MM.1S (cell line): Measurements from ENCODE around the gene DIP2C.

ENCODE experiments used
- DNase-seq: peaks from one replicate; pipeline ENCODE4 v3.0.0-alpha.2; 2015
- H2AFZ ChIP-seq: fragments of 300-600 bp; sonication (generic); 2 replicates; pipeline ENCODE4 v1.6.0; 2016; ENCODE audit warnings: antibody characterized with exemption, low read length
- H3F3A ChIP-seq: fragments of 300-600 bp; sonication (generic); 2 replicates; pipeline ENCODE4 v1.6.1; 2016; ENCODE audit warnings: mild to moderate bottlenecking, antibody characterized with exemption, low read length, moderate library complexity, mixed read lengths; ENCODE audit not compliant: insufficient read depth
- H3K27ac ChIP-seq: fragments of 300-600 bp; sonication (generic); 2 replicates; pipeline ENCODE4 v1.5.1; 2016; ENCODE audit warnings: mild to moderate bottlenecking, low read length
- H3K27me3 ChIP-seq: fragments of 300-600 bp; sonication (generic); replicated peaks from 2 replicates; pipeline ENCODE4 v1.6.0; 2016; ENCODE audit warnings: low read length; ENCODE audit not compliant: insufficient read depth
- H3K36me3 ChIP-seq: fragments of 300-600 bp; sonication (generic); replicated peaks from 2 replicates; pipeline ENCODE4 v1.6.1; 2016; ENCODE audit warnings: mild to moderate bottlenecking, low read length, mixed read lengths; ENCODE audit not compliant: insufficient read depth
- H3K4me1 ChIP-seq: fragments of 300-600 bp; sonication (generic); 2 replicates; pipeline ENCODE4 v1.6.1; 2016; ENCODE audit warnings: low read length, mixed read lengths
- H3K4me2 ChIP-seq: fragments of 300-600 bp; sonication (generic); 2 replicates; pipeline ENCODE4 v1.6.0; 2016; ENCODE audit warnings: low read depth, low read length
- H3K4me3 ChIP-seq: fragments of 300-600 bp; sonication (generic); 2 replicates; pipeline ENCODE4 v1.5.1; 2016; ENCODE audit warnings: low read length, mixed read lengths
- H3K79me2 ChIP-seq: fragments of 300-600 bp; sonication (generic); 2 replicates; pipeline ENCODE4 v1.6.1; 2016; ENCODE audit warnings: mixed run types, low read length, mixed read lengths
- H3K9ac ChIP-seq: fragments of 300-600 bp; sonication (generic); 2 replicates; pipeline ENCODE4 v1.6.1; 2016; ENCODE audit warnings: low read length, mixed read lengths
- H3K9me2 ChIP-seq: fragments of 300-600 bp; sonication (generic); replicated peaks from 2 replicates; pipeline ENCODE4 v1.6.1; 2016; ENCODE audit warnings: mild to moderate bottlenecking, low read length, mixed read lengths; ENCODE audit not compliant: insufficient read depth
- H3K9me3 ChIP-seq: fragments of 300-600 bp; sonication (generic); replicated peaks from 2 replicates; pipeline ENCODE4 v1.6.1; 2016; ENCODE audit warnings: mild to moderate bottlenecking, low read length, mixed read lengths; ENCODE audit not compliant: insufficient read depth
- H4K20me1 ChIP-seq: fragments of 300-600 bp; sonication (generic); 2 replicates; pipeline ENCODE4 v1.6.1; 2016; ENCODE audit warnings: mild to moderate bottlenecking, low read length, moderate library complexity, mixed read lengths; ENCODE audit not compliant: insufficient read depth
- EZH2 ChIP-seq: fragments of 300-600 bp; sonication (generic); optimal IDR thresholded peaks from 2 replicates; pipeline ENCODE3; 2017; ENCODE audit warnings: low read depth, mild to moderate bottlenecking, antibody characterized with exemption, low read length, mixed read lengths
- EZH2phosphoT487 ChIP-seq: fragments of 300-600 bp; sonication (generic); IDR thresholded peaks from 2 replicates; pipeline ENCODE4 v1.6.1; 2018; ENCODE audit warnings: antibody characterized with exemption, low read length
- TF ChIP-seq, protein P1 (sequence below): fragments of 300-600 bp; sonication (generic); IDR thresholded peaks from 2 replicates; pipeline ENCODE4 v1.5.1; 2016; ENCODE audit warnings: antibody characterized with exemption, low read length, mixed read lengths

Gene DIP2C

DNA sequence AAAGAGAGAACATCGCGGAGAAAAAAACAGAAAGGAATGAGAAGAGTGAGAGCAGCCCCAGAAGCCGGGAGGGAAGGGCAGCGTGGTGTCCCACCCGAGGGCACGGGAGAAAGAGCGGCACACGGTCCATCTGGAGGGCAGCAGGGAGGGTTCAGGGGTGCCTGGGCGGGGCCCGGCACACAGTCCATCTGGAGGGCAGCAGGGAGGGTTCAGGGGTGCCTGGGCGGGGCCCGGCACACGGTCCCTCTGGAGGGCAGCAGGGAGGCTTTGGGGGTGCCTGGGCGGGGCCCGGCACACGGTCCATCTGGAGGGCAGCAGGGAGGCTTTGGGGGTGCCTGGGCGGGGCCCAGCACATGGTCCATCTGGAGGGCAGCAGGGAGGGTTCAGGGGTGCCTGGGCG, 381.8 kb downstream of the DIP2C start:
- no peak overlapping the region for H3K9ac ChIP-seq
- no peak overlapping the region for H3K4me2 ChIP-seq

DNA sequence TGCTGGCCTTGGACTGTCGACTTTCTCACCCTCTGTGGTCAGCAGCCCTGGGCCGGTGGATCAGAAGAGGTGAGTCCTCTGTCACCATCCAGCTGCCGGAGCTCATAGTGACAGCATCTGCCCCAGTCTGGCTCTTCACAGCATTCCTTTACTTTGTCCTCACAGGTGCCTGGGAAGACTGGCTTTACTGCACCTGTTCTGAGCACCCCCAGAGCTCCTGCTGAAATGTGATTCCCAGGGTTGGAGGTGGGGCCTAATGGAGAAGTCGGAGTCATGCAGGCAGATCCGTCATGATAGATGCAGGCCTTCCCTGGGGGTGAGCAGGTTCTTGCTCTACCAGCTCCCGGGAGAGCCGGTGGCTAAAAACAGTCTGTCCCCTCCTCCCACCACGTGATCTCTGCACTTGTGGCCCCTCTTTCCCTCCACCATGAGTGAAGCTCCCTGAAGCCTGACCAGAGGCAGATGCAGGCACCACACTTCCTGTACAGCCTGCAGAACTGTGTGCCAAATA, 382.7 kb downstream of the DIP2C start:
- no peaks in the 10 kb centered on the region for H3K4me1 ChIP-seq
- H3K36me3 ChIP-seq, result no peaks in the 10 kb centered on the region
- no peak for DNase-seq

More for the DNA sequence above, 381.8 kb downstream of the DIP2C start:
- H3K27me3 ChIP-seq, result no peaks in the 10 kb centered on the region
- H3K36me3 ChIP-seq, result no peaks in the 10 kb centered on the region
- no peak for TF ChIP-seq EZH2
- no peak for TF ChIP-seq EZH2phosphoT487
- TF ChIP-seq, protein P1, sequence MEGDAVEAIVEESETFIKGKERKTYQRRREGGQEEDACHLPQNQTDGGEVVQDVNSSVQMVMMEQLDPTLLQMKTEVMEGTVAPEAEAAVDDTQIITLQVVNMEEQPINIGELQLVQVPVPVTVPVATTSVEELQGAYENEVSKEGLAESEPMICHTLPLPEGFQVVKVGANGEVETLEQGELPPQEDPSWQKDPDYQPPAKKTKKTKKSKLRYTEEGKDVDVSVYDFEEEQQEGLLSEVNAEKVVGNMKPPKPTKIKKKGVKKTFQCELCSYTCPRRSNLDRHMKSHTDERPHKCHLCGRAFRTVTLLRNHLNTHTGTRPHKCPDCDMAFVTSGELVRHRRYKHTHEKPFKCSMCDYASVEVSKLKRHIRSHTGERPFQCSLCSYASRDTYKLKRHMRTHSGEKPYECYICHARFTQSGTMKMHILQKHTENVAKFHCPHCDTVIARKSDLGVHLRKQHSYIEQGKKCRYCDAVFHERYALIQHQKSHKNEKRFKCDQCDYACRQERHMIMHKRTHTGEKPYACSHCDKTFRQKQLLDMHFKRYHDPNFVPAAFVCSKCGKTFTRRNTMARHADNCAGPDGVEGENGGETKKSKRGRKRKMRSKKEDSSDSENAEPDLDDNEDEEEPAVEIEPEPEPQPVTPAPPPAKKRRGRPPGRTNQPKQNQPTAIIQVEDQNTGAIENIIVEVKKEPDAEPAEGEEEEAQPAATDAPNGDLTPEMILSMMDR, result no peak
- no peaks in the 10 kb centered on the region for H3K9me3 ChIP-seq
- H3F3A ChIP-seq, result no peaks in the 10 kb centered on the region
- no peaks in the 10 kb centered on the region for H3K79me2 ChIP-seq
- no peak overlapping the region for H2AFZ ChIP-seq
- no peak overlapping the region for H3K4me3 ChIP-seq
- H3K27ac ChIP-seq, result no peak overlapping the region
- H3K4me1 ChIP-seq, result no peaks in the 10 kb centered on the region
- H3K9me2 ChIP-seq, result no peaks in the 10 kb centered on the region
- H4K20me1 ChIP-seq, result no peaks in the 10 kb centered on the region
- DNase-seq, result no peak

DNA sequence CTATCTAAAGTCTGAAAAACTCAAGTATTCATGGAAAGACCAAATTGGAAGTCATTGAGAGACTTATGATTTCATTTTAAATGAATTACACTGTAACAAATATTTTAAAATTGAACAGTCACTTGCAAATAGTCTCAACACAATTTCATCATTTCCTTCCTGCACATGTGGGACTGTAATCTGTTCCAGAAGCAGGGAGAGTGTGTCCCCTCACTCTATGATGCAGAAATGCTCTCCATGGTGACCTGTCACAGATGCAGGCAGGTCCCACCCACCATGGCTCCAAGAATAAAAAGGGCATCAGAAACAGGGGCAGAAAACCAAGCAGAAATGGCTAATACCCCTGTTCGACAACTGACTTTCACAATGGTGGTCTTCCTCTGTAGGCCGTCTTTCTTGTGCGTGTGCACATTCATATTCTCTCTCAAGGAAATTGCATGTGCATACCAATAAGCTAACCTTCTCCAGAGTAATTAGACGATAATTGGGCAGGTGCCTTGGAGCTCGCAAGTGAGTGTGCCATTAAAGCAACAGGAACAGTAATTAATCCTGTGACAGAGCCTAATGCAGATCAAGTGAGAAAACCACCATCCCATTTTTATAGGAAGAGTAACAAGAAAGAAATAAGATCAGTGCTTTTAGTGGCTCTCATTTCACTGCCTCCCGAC, 383.3 kb downstream of the DIP2C start:
- H3F3A ChIP-seq, result no peaks in the 10 kb centered on the region
- H3K36me3 ChIP-seq, result no peaks in the 10 kb centered on the region
- no peaks in the 10 kb centered on the region for H3K9me3 ChIP-seq
- H3K9ac ChIP-seq, result no peak overlapping the region
- H3K4me1 ChIP-seq, result no peaks in the 10 kb centered on the region
- no peaks in the 10 kb centered on the region for H4K20me1 ChIP-seq
- H3K27me3 ChIP-seq, result no peaks in the 10 kb centered on the region
- H3K27ac ChIP-seq, result no peak overlapping the region
- H3K9me2 ChIP-seq, result no peaks in the 10 kb centered on the region
- H3K79me2 ChIP-seq, result no peaks in the 10 kb centered on the region
- no peak overlapping the region for H3K4me3 ChIP-seq
- no peak overlapping the region for H3K4me2 ChIP-seq
- H2AFZ ChIP-seq, result no peak overlapping the region
- TF ChIP-seq EZH2phosphoT487, result no peak
- no peak for TF ChIP-seq EZH2
- TF ChIP-seq, protein P1, result no peak
- DNase-seq, result no peak

More for the DNA sequence above, 382.7 kb downstream of the DIP2C start:
- Histone ChIP-seq H3K27me3 (no peaks in the 10 kb centered on the region), H3K9me3 (no peaks in the 10 kb centered on the region), H3K27ac (no peak overlapping the region), H3K9ac (no peak overlapping the region), H3K79me2 (no peaks in the 10 kb centered on the region), H2AFZ (no peak overlapping the region), H3K4me3 (no peak overlapping the region), H4K20me1 (no peaks in the 10 kb centered on the region), H3F3A (no peaks in the 10 kb centered on the region), H3K4me2 (no peak overlapping the region), H3K9me2 (no peaks in the 10 kb centered on the region)
- no peak for TF ChIP-seq EZH2phosphoT487
- TF ChIP-seq, protein P1, result no peak
- TF ChIP-seq EZH2, result no peak
